ENCODE measurements around the gene FUT4.

The FUT4 gene

DNA sequence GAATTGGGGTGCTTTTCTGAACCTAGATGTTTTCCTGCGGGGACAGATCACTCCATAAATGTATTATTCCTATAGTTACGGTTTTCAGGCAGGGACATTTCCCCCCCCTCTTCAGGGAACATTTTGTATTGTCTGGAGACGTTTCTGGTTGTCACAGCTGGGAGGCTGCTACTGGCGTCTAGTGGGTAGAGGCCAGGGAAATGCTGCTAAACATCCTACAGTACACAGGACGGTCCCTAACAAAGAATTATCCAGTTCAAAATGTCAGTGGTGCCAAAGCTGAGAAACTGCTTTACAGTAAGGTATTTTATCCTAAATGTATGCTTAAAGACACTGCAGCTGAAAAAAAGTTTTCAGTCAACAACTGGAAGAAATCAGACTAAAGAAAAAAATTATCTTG is 42.8 kb downstream of the FUT4 start:
- Histone ChIP-seq H3K27ac (ENCODE audit: low read depth, low read length) (no peak overlapping the region), H3K9me3 (ENCODE audit: control insufficient read depth, insufficient read depth, low read length) (no peaks in the 10 kb centered on the region), H3K36me3 (ENCODE audit: control insufficient read depth, insufficient read depth, low read length) (no peaks in the 10 kb centered on the region), H3K27me3 (ENCODE audit: control insufficient read depth, insufficient read depth, low read length) (no peaks in the 10 kb centered on the region), H3K4me1 (ENCODE audit: control insufficient read depth, insufficient read depth, low read length) (no peaks in the 10 kb centered on the region), H3K9ac (ENCODE audit: low read depth, low read length) (no peak overlapping the region), H3K4me3 (ENCODE audit: low read depth, low read length) (no peak overlapping the region)

DNA sequence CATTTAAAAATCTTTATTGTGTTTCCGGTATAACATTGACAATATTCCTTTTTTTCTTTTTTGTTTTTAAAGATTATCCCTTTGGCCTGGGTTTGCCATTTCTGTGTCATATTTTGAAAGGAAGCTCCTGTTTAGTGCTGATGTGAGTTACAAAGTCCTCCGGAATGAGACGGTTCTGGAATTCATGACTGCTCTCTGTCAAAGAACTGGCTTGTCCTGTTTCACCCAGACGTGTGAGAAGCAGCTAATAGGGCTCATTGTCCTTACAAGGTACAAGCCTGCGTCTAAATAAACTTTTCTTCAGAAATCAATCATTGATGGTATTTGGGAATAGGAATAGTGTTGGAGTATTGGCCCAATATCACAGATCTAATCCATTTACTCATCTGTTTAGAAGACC is 43.3 kb downstream of the FUT4 start:
- Histone ChIP-seq H3K27me3 (ENCODE audit: control insufficient read depth, insufficient read depth, low read length) (no peaks in the 10 kb centered on the region), H3K4me3 (ENCODE audit: low read depth, low read length) (no peak overlapping the region), H3K9me3 (ENCODE audit: control insufficient read depth, insufficient read depth, low read length) (no peaks in the 10 kb centered on the region), H3K36me3 (ENCODE audit: control insufficient read depth, insufficient read depth, low read length) (no peaks in the 10 kb centered on the region), H3K9ac (ENCODE audit: low read depth, low read length) (no peak overlapping the region), H3K27ac (ENCODE audit: low read depth, low read length) (no peak overlapping the region), H3K4me1 (ENCODE audit: control insufficient read depth, insufficient read depth, low read length) (no peaks in the 10 kb centered on the region)

DNA sequence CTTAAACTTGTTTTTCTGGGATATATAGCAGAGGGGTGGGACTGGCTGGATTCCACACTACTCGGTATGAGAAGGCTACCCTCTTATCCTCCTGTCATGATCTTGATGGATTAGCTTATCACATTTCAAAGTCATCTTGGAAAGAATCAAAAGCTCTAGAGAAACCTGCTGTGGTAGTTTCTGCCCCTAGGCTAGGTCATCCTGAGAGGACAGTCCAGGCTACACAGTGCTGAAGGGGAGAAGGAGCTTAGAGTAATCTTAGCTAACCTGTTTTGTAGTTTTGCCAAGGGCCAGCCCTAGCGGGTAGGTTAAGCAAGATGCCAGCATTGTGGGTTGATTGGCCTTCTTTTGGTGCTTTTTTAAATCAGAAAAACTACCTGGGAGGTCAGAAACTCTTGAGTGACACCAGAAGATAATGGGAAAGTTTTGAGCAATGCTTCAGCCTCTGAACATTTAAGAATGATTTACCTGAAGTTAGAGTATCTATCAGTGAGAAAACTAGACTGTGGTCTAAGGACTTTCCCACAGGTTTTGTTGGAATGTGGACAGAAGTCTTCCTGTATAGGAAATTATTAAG is 44.7 kb downstream of the FUT4 start:
- Histone ChIP-seq H3K4me3 (ENCODE audit: low read depth, low read length) (no peak overlapping the region), H3K27ac (ENCODE audit: low read depth, low read length) (no peak overlapping the region), H3K4me1 (ENCODE audit: control insufficient read depth, insufficient read depth, low read length) (no peaks in the 10 kb centered on the region), H3K36me3 (ENCODE audit: control insufficient read depth, insufficient read depth, low read length) (no peaks in the 10 kb centered on the region), H3K9me3 (ENCODE audit: control insufficient read depth, insufficient read depth, low read length) (no peaks in the 10 kb centered on the region), H3K9ac (ENCODE audit: low read depth, low read length) (no peak overlapping the region), H3K27me3 (ENCODE audit: control insufficient read depth, insufficient read depth, low read length) (no peaks in the 10 kb centered on the region)

DNA sequence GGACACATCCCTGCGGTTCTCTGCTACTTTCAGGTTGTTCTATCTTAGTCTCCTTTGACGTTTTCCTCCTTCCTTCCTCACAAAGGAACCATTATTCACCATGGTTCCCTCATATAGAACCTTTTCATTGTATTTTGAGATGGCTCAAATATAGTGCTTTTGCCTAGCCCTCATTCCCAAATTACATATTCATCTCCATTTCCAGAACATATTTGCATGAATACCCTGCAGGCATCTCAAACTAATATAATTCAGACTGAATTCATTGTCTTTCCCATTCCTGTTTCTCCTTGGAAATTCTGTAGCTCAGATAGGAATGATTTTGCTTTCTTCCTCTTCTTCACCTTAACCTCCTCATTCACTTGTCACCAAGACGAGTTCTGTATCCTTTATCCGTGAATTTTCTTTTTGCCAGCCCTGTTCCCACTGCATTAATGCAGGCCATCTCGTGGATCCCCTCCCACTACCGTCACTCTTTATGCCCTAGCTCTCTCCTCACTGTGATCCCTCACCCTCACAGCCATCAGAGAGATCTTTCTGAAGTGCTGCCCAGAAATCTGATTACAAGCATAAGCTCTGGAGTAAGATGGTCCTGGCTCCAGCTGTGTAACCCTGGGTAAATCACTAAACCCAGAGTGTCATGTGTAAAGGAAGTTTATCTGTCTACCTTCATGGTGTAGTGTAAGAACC is 46.8 kb downstream of the FUT4 start:
- Histone ChIP-seq H3K27ac (ENCODE audit: low read depth, low read length) (no peak overlapping the region), H3K36me3 (ENCODE audit: control insufficient read depth, insufficient read depth, low read length) (no peaks in the 10 kb centered on the region), H3K27me3 (ENCODE audit: control insufficient read depth, insufficient read depth, low read length) (no peaks in the 10 kb centered on the region), H3K4me3 (ENCODE audit: low read depth, low read length) (no peak overlapping the region), H3K9ac (ENCODE audit: low read depth, low read length) (no peak overlapping the region), H3K4me1 (ENCODE audit: control insufficient read depth, insufficient read depth, low read length) (no peaks in the 10 kb centered on the region), H3K9me3 (ENCODE audit: control insufficient read depth, insufficient read depth, low read length) (no peaks in the 10 kb centered on the region)

DNA sequence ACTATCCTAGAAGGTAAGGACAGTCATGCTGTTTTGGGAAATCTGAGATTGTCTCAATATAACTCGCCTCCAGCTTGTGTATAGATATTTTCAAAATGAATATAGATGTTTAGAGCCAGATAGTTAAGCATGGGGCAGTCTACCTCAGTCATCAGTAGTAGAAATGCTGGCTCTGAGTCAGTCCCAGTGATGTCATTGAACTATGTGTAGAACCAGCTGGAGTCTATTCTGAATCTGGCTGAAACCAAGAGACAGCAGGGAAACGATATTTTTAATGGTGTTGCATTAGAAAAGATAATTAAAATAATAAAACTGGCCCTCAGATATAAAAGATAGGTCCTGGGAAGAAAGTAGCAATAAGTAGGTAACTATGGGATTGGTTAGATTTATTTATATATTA is 49.3 kb downstream of the FUT4 start:
- H3K4me1 ChIP-seq (ENCODE audit: control insufficient read depth, insufficient read depth, low read length), result no peaks in the 10 kb centered on the region
- no peak overlapping the region for H3K9ac ChIP-seq (ENCODE audit: low read depth, low read length)
- H3K4me3 ChIP-seq (ENCODE audit: low read depth, low read length), result no peak overlapping the region
- H3K27me3 ChIP-seq (ENCODE audit: control insufficient read depth, insufficient read depth, low read length), result no peaks in the 10 kb centered on the region
- no peaks in the 10 kb centered on the region for H3K9me3 ChIP-seq (ENCODE audit: control insufficient read depth, insufficient read depth, low read length)
- H3K36me3 ChIP-seq (ENCODE audit: control insufficient read depth, insufficient read depth, low read length), result no peaks in the 10 kb centered on the region
- H3K27ac ChIP-seq (ENCODE audit: low read depth, low read length), result no peak overlapping the region

DNA sequence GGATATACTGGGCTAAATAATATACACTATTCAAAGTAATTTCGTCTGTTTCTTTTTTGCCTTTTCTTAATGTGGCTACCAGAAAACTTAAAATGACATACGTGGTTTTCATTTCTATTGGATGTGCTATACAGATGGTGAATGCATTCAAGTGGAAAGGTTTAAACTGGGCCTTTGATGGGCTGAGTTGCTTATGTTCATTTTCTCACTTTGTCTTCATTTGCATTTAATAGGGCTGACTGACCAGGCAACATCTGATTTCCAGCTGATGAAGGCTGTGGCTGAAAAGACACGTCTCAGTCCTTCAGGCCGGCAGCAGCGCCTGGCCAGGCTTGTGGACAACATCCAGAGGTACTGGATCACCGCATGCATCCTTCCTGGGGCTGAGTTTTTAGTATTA is 51.4 kb downstream of the FUT4 start:
- H3K4me3 ChIP-seq (ENCODE audit: low read depth, low read length), result no peak overlapping the region
- H3K36me3 ChIP-seq (ENCODE audit: control insufficient read depth, insufficient read depth, low read length), result no peaks in the 10 kb centered on the region
- no peak overlapping the region for H3K9ac ChIP-seq (ENCODE audit: low read depth, low read length)
- no peaks in the 10 kb centered on the region for H3K4me1 ChIP-seq (ENCODE audit: control insufficient read depth, insufficient read depth, low read length)
- H3K27me3 ChIP-seq (ENCODE audit: control insufficient read depth, insufficient read depth, low read length), result no peaks in the 10 kb centered on the region
- H3K9me3 ChIP-seq (ENCODE audit: control insufficient read depth, insufficient read depth, low read length), result no peaks in the 10 kb centered on the region
- no peak overlapping the region for H3K27ac ChIP-seq (ENCODE audit: low read depth, low read length)

DNA sequence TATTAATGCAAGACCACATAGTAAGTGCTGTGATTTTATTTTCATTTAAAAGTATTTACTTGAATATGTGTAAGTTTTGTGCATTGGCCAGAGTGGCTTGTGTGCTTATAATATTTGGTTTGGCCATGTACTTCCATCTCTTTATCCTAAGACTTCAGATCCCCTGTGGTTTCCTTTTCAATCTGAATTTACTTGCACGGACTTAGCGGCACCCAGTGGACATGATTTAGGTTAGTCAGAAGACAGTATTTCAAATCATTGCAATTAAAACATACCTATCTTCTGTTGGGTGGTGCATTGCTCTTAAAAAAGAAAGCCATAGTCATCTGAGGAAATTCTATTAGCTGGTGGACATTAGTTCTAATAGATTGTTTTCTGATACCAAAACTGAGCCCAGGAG is 54.2 kb downstream of the FUT4 start:
- Histone ChIP-seq H3K27me3 (ENCODE audit: control insufficient read depth, insufficient read depth, low read length) (no peaks in the 10 kb centered on the region), H3K9ac (ENCODE audit: low read depth, low read length) (no peak overlapping the region)

More for the DNA sequence above, 54.2 kb downstream of the FUT4 start:
- H3K4me3 ChIP-seq (ENCODE audit: low read depth, low read length), result no peak overlapping the region
- no peak overlapping the region for H3K27ac ChIP-seq (ENCODE audit: low read depth, low read length)
- peaks cover 3% of the 10 kb centered on the region for H3K4me1 ChIP-seq (ENCODE audit: control insufficient read depth, insufficient read depth, low read length)
- H3K9me3 ChIP-seq (ENCODE audit: control insufficient read depth, insufficient read depth, low read length), result no peaks in the 10 kb centered on the region
- no peaks in the 10 kb centered on the region for H3K36me3 ChIP-seq (ENCODE audit: control insufficient read depth, insufficient read depth, low read length)
